ENCODE data around the gene ARSH.

Gene ARSH

GRCh38 chrX:2967012-2967411, 39.3 kb upstream of the ARSH start:
- H4K20me1 ChIP-seq (ENCODE audit: control insufficient read depth, insufficient read depth, low read depth, low read length): no peaks in the 10 kb centered on the region
- H3K27ac ChIP-seq (ENCODE audit: low read depth, low read length): no peak overlapping the region
- H3K9me3 ChIP-seq (ENCODE audit: control insufficient read depth, insufficient read depth, low read length): no peaks in the 10 kb centered on the region
- no peaks in the 10 kb centered on the region for H3F3A ChIP-seq (ENCODE audit: control insufficient read depth, insufficient read depth)
- no peaks in the 10 kb centered on the region for H3K27me3 ChIP-seq (ENCODE audit: control insufficient read depth, low read length)
- no peaks in the 10 kb centered on the region for H3K9me2 ChIP-seq (replicated peaks; ENCODE audit: control insufficient read depth, low read length)
- no peak overlapping the region for H3K4me2 ChIP-seq (ENCODE audit: low read length)
- H3K36me3 ChIP-seq (ENCODE audit: control insufficient read depth, low read length): no peaks in the 10 kb centered on the region
- no peak overlapping the region for H3K4me3 ChIP-seq (ENCODE audit: low read length)
- no peaks in the 10 kb centered on the region for H3K4me1 ChIP-seq (ENCODE audit: control insufficient read depth, low read length)
- no peak for TF ChIP-seq CTCF (IDR thresholded peaks at IDR 0.05; ENCODE audit: low read depth, low read length, poor library complexity, severe bottlenecking)
- no peak for TF ChIP-seq EZH2phosphoT487 (IDR thresholded peaks at IDR 0.05; ENCODE audit: borderline replicate concordance, low read length)
- H3K79me2 ChIP-seq (ENCODE audit: control insufficient read depth, low read length): no peaks in the 10 kb centered on the region

GRCh38 chrX:2967584-2967983, 38.8 kb upstream of the ARSH start:
- H3F3A ChIP-seq (ENCODE audit: control insufficient read depth, insufficient read depth): no peaks in the 10 kb centered on the region
- TF ChIP-seq EZH2phosphoT487 (IDR thresholded peaks at IDR 0.05; ENCODE audit: borderline replicate concordance, low read length) (no peak), CTCF (IDR thresholded peaks at IDR 0.05; ENCODE audit: low read depth, low read length, poor library complexity, severe bottlenecking) (no peak)
- no peaks in the 10 kb centered on the region for H3K27me3 ChIP-seq (ENCODE audit: control insufficient read depth, low read length)
- no peak overlapping the region for H3K27ac ChIP-seq (ENCODE audit: low read depth, low read length)
- H3K4me2 ChIP-seq (ENCODE audit: low read length): no peak overlapping the region
- no peaks in the 10 kb centered on the region for H3K36me3 ChIP-seq (ENCODE audit: control insufficient read depth, low read length)
- no peaks in the 10 kb centered on the region for H3K79me2 ChIP-seq (ENCODE audit: control insufficient read depth, low read length)
- H3K9me2 ChIP-seq (replicated peaks; ENCODE audit: control insufficient read depth, low read length): no peaks in the 10 kb centered on the region
- no peaks in the 10 kb centered on the region for H3K9me3 ChIP-seq (ENCODE audit: control insufficient read depth, insufficient read depth, low read length)
- H3K4me3 ChIP-seq (ENCODE audit: low read length): no peak overlapping the region
- H3K4me1 ChIP-seq (ENCODE audit: control insufficient read depth, low read length): no peaks in the 10 kb centered on the region
- H4K20me1 ChIP-seq (ENCODE audit: control insufficient read depth, insufficient read depth, low read depth, low read length): no peaks in the 10 kb centered on the region

DNA sequence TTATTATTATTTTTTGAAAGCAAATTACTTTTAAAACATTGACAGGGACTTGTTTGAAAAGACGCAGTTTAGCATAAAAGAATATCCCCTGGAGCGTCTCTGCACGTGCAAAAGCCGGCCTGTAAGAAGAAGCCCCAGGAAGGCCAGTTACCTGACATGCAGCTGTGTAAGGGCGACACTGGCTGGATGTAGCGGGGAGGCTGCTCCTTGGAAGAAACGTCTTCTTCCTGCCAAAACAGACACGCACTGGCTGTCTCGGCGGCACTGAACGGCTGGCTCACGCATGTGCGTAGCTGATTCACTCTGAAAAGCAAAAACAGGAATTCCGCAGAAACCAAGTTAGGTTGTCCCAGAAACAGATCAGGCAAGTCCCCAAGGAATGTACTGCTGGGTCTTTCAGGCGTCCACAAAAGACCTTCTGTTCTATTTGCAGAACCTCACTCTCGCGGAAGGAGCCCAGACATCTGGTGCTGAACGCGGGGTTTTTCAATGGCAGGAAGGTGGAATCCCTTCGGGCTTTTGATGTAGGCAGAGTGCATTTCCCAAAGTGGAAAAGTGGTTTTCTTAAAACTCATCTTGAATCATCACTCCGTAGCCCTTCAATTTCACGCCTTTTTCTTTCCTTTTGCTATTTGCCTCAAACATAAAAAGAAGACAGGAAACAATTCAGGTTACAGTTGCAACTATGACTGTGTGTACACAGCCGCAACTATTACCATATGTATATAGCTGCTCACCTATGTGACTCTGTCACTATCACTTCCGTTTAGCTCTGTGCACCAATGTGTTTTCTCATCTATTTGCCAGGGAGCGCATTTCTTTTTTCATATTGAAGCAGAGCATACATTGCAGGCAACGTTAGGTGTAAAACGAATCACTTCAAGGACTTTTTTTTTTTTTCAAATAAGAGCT, 38.1 kb upstream of the ARSH start:
- Histone ChIP-seq H3K27me3 (ENCODE audit: control insufficient read depth, low read length) (no peaks in the 10 kb centered on the region), H4K20me1 (ENCODE audit: control insufficient read depth, insufficient read depth, low read depth, low read length) (no peaks in the 10 kb centered on the region), H3K4me2 (ENCODE audit: low read length) (no peak overlapping the region)

More for the DNA sequence above, 38.1 kb upstream of the ARSH start:
- H3K27ac ChIP-seq (ENCODE audit: low read depth, low read length): no peak overlapping the region
- TF ChIP-seq EZH2phosphoT487 (IDR thresholded peaks at IDR 0.05; ENCODE audit: borderline replicate concordance, low read length) (no peak), CTCF (IDR thresholded peaks at IDR 0.05; ENCODE audit: low read depth, low read length, poor library complexity, severe bottlenecking) (no peak)
- no peaks in the 10 kb centered on the region for H3K79me2 ChIP-seq (ENCODE audit: control insufficient read depth, low read length)
- no peaks in the 10 kb centered on the region for H3F3A ChIP-seq (ENCODE audit: control insufficient read depth, insufficient read depth)
- H3K9me3 ChIP-seq (ENCODE audit: control insufficient read depth, insufficient read depth, low read length): no peaks in the 10 kb centered on the region
- no peak overlapping the region for H3K4me3 ChIP-seq (ENCODE audit: low read length)
- H3K9me2 ChIP-seq (replicated peaks; ENCODE audit: control insufficient read depth, low read length): no peaks in the 10 kb centered on the region
- no peaks in the 10 kb centered on the region for H3K36me3 ChIP-seq (ENCODE audit: control insufficient read depth, low read length)
- H3K4me1 ChIP-seq (ENCODE audit: control insufficient read depth, low read length): no peaks in the 10 kb centered on the region

Measured in DOHH2 (cell line).